ENCODE data around the gene PLXNB1.

Gene PLXNB1

DNA sequence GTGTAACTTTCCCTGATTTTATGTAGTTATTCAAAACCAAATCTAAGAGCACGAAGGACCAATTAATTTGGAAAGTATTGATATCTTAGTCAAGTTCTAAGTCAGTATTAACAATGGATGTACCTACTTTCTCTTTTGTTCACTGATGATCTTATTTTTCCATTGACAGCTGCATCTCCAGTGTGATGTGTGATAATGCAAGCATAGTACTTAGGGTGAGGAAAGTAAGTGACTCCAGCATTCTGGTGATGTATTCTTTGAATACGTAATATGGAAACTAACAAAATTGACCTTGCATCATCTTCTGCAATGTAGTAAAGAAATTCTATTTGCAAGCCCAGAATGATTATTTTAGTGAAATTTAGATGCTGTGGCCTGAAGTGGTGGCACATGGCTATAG lies 35.5 kb downstream of the PLXNB1 start:
- TF ChIP-seq, protein P1, sequence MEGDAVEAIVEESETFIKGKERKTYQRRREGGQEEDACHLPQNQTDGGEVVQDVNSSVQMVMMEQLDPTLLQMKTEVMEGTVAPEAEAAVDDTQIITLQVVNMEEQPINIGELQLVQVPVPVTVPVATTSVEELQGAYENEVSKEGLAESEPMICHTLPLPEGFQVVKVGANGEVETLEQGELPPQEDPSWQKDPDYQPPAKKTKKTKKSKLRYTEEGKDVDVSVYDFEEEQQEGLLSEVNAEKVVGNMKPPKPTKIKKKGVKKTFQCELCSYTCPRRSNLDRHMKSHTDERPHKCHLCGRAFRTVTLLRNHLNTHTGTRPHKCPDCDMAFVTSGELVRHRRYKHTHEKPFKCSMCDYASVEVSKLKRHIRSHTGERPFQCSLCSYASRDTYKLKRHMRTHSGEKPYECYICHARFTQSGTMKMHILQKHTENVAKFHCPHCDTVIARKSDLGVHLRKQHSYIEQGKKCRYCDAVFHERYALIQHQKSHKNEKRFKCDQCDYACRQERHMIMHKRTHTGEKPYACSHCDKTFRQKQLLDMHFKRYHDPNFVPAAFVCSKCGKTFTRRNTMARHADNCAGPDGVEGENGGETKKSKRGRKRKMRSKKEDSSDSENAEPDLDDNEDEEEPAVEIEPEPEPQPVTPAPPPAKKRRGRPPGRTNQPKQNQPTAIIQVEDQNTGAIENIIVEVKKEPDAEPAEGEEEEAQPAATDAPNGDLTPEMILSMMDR (IDR thresholded peaks at IDR 0.05): no peak

DNA sequence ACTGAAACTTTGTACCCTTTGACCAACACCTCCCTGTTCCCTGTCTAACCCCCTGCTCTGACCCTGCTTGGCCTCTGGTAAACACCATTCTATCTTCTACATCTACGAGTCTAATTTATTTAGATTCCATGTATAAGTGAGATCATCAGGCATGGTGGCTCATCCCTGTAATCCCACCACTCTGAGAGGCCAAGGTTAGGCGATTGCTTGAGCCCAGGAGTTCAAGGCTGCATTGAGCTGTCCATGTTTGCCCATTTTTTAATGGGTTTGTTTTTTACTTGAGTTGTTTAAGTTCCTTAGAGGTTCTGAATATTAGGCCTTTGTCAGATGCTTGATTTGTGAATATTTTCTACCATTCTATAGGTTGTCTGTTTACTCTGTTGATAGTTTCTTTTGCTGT lies 40.9 kb downstream of the PLXNB1 start:
- TF ChIP-seq, protein P1 (IDR thresholded peaks at IDR 0.05): no peak

DNA sequence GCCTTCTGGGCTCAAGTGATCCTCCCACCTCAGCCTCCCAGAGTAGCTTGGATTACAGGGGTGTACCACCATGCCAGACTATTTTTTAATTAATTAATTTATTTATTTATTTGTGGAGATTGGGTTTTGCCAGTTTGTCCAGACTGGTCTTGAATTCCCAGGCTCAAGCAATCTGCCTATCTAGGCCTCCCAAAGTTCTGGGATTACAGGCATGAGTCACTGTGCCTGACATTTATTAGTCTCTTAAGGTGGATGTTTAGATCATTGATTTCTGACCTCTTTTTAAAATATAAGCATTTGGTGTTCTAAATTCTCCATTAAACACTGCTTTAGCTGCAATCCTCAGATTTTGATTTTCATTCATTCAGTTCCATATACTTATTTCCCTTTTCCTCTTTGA lies 42.3 kb downstream of the PLXNB1 start:
- TF ChIP-seq, protein P1 (IDR thresholded peaks at IDR 0.05): no peak

DNA sequence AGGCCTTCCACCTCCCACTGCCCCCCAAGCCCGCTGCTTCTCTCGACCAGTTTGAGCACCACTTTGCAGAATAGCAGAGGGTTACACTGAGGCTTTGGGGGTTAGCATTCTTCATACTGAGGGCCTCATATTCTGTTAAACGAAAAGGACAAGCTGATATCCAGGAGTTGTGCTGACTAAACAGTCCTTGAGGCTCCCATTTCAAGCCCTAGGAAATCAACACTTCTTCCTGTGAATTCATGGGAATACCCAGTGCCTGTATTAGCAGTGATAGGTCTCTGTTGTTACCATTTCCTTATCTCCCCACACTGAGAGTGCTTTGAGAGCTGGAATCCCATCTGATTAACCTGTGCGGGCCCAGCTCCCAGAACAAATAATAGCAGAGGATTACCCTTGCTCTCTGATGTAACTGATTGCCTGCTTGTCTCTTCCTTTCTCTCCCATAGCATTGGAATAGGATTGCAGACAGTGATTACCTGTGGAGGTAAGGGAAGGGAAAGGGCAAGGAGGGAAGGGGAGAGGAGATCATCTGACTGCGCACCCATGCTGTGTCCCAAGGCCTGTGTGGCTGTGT lies 56.9 kb downstream of the PLXNB1 start:
- TF ChIP-seq, protein P1 (IDR thresholded peaks at IDR 0.05): no peak

DNA sequence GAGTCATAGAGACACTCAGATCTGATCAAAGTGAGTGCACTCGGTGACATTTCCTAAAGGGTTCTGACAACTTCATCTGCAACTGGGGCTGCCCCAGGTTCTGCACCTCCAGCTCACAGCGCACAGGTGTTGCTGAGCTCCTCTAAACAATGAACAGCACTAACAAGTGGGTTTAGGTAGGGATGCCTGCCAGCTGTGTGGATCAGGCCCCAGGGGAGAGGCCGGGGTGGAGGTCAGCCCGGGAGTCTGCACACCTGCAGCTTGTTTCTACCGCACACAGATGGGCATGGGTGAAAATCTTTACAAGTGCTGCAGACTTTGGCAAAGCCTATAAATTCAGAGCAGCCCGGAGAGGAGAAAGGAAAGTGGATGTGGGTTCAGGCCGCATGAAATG lies 57.5 kb downstream of the PLXNB1 start:
- TF ChIP-seq, protein P1 (IDR thresholded peaks at IDR 0.05): no peak

DNA sequence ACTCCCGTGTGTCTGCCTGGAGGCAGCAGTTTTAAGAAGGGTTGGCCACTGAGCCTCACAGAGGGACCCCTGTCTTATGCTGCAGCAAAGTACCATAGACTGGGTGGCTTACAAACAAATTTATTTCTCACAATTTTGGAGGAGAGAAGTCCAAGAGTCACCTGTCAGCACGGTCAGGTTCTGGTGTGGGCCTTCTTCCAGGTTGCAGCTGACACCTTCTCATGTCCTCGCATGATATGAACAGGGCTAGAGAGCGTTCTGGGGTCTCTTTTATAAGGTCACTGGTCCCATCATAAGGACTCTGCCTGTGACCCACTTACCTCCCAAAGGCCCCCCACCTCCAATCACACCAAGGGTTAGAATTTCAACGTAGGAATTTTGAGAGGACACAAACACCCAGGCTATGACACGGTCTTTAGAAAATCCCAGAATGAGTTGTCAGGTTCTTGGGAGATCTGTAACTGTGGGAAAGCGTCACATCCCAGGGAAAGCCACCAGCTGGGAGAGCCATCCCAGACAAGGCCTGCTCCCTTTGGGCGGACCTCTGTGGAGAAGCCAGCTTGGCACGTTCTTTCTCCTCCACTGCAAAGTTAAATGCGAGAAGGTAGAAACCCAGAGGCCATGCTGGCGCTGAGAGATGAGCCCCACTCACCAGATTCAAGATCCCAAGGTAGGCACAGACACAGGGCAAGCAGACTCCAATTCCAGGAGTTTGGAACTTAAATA lies 58.1 kb downstream of the PLXNB1 start, which contains the start of gene FBXW12:
Gene FBXW12, plus strand, starts transcription at position 569 of the 726 bp plus-strand sequence. CDS start 549 bp downstream, outside the sequence.
- TF ChIP-seq, protein P1 (IDR thresholded peaks at IDR 0.05): no peak

DNA sequence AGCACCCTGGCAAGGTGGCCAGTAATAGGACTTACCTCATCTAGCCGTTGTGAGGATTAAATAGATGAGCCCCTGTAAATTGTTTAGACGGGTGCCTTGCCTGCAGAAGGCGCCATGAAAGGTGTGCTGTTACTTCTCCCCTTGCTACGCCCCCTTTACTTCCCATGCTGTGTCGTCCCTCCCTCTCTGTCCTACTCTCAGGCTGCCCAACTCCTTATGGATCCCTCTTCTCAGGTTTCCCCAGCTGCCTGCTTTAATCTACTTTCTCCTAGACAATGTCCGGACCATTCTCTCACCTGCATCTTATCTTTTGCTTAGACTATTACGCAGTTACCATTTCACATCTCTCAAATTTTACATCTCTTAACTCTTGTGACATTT lies 59.6 kb downstream of the PLXNB1 start:
- TF ChIP-seq, protein P1 (IDR thresholded peaks at IDR 0.05): no peak
